NCI-H2196 treated with DMSO at 0.1 percent for 48 hours (cell line): ENCODE data around the gene SEMA4G.

Source experiments
- DNase-seq: peaks from one replicate; lab custom pipeline; 2025; ENCODE audit not compliant: unreplicated experiment; lab: John Stamatoyannopoulos, UW

The SEMA4G gene

GRCh38 chr10:100969187-100970075, at the start of gene SEMA4G:
SEMA4G (plus strand) TSS chr10:100969504; CDS start chr10:100972913, 3,409 bp downstream.
- DNase-seq: no peak

- DNase-seq: no peak
Measured at GRCh38 chr10:100923580-100923979, 45.7 kb upstream of the SEMA4G start.

- DNase-seq: no peak
Measured at GRCh38 chr10:100927266-100927665, 42.0 kb upstream of the SEMA4G start.

- DNase-seq: no peak
Measured at GRCh38 chr10:100928039-100928438, 41.3 kb upstream of the SEMA4G start.

- DNase-seq: no peak
Measured at GRCh38 chr10:100930368-100930767, 38.9 kb upstream of the SEMA4G start.

- no peak for DNase-seq
Measured at GRCh38 chr10:100934084-100934659, 35.1 kb upstream of the SEMA4G start.

- DNase-seq: no peak
Measured at GRCh38 chr10:100939763-100940344, 29.4 kb upstream of the SEMA4G start.

- no peak for DNase-seq
Measured at GRCh38 chr10:100942229-100942628, 27.1 kb upstream of the SEMA4G start.

GRCh38 chr10:100943508-100943907, 25.8 kb upstream of the SEMA4G start:
- no peak for DNase-seq

- no peak for DNase-seq
Measured at GRCh38 chr10:100945754-100946153, 23.6 kb upstream of the SEMA4G start.

- no peak for DNase-seq
Measured at GRCh38 chr10:100948916-100949315, 20.4 kb upstream of the SEMA4G start.

GRCh38 chr10:100960251-100960650, 9.1 kb upstream of the SEMA4G start:
- DNase-seq: no peak

- DNase-seq: no peak
Measured at GRCh38 chr10:100962351-100963080, 6.8 kb upstream of the SEMA4G start.

GRCh38 chr10:100963826-100964225, 5.5 kb upstream of the SEMA4G start:
- no peak for DNase-seq

- DNase-seq: no peak
Measured at GRCh38 chr10:100965820-100966219, 3.5 kb upstream of the SEMA4G start.

- DNase-seq: no peak
Measured at GRCh38 chr10:100966887-100967286, 2.4 kb upstream of the SEMA4G start.

GRCh38 chr10:100967332-100967731, 2.0 kb upstream of the SEMA4G start:
- DNase-seq: no peak

GRCh38 chr10:100968062-100968736, 1.1 kb upstream of the SEMA4G start:
- no peak for DNase-seq

GRCh38 chr10:100968863-100969186, 479 bp upstream of the SEMA4G start:
- no peak for DNase-seq

GRCh38 chr10:100970076-100970913, 991 bp downstream of the SEMA4G start:
- no peak for DNase-seq
